ENCODE data around the gene PLPP3.

Gene PLPP3

DNA sequence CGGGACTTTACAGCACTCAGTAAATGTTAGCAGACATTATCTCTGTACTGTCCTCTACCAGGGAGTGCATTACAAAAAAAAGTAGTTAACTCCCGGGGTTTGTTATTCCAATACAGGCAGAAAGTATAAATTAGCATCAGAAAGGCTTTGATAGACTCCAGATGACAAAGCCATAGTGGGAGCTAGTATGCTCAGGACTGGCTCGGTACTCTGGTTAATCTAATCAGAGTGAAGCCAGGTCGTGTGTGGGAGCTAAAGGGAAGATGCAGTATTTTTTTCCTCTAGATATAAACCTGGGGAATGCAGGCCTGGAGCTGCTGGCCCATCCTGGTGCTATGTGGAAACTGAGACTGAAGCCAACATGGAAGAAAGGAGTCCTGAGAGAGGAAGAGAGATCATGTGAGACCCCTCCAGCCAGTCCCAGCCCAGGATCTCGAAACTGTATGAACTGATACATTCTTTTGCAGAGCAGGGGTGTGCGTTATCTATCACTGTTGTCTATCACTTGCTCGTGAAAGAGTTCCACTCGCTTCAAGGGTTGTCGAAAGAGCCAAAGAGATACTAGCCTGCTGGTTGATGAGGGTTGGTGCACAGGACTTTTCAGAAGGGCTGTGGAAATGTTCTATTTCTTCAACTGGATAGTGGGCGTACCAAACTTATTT lies 125.8 kb downstream of the PLPP3 start:
- CTCF ChIA-PET = no interaction called here
- POLR2A ChIA-PET = no interaction called here
- no peak for TF ChIP-seq L3MBTL2 (conservative IDR thresholded peaks at IDR 0.05)
- TF ChIP-seq NFRKB (IDR thresholded peaks at IDR 0.05) = no peak
- TF ChIP-seq ELF4 (IDR thresholded peaks at IDR 0.05) = no peak
- no peak for TF ChIP-seq ARNT (IDR thresholded peaks at IDR 0.05)
- no peak for TF ChIP-seq SP1 (IDR thresholded peaks at IDR 0.05)
- no peak for TF ChIP-seq LEF1 (IDR thresholded peaks at IDR 0.05; ENCODE audit: borderline replicate concordance)
- TF ChIP-seq ZNF384 (IDR thresholded peaks at IDR 0.05) = no peak
- no peak for TF ChIP-seq FOXK2 (IDR thresholded peaks at IDR 0.05)
- TF ChIP-seq HDGF (IDR thresholded peaks at IDR 0.05; ENCODE audit: borderline replicate concordance) = no peak
- no peak for TF ChIP-seq TARDBP (IDR thresholded peaks at IDR 0.05)
- TF ChIP-seq, protein P1, sequence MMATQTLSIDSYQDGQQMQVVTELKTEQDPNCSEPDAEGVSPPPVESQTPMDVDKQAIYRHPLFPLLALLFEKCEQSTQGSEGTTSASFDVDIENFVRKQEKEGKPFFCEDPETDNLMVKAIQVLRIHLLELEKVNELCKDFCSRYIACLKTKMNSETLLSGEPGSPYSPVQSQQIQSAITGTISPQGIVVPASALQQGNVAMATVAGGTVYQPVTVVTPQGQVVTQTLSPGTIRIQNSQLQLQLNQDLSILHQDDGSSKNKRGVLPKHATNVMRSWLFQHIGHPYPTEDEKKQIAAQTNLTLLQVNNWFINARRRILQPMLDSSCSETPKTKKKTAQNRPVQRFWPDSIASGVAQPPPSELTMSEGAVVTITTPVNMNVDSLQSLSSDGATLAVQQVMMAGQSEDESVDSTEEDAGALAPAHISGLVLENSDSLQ (IDR thresholded peaks at IDR 0.05) = no peak
- TF ChIP-seq CTBP1 (IDR thresholded peaks at IDR 0.05; ENCODE audit: borderline replicate concordance) = no peak
- no peak for TF ChIP-seq FOXM1 (IDR thresholded peaks at IDR 0.05; ENCODE audit: borderline replicate concordance)
- no peak for DNase-seq (ENCODE audit: extremely low spot score)

DNA sequence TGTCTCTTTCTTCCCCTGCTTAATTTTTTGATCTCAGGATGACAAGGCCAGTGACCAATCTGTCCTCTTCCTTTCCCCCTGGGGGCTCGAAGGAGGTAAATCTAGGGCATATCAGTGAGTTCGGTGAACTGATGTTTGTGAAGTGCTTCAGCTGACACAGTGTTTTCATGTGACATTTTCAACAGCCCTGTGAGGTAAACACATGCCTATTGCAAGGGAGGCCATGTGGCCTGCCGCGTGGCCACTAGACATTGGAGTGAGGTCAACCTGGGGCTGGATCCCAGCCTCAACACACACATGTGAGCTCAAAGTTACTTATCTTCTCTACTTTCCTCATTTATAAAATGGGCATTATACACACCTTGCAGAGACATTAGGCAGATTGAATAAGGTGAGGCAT lies 126.3 kb downstream of the PLPP3 start:
- CTCF ChIA-PET = no interaction called here
- no peak for DNase-seq (ENCODE audit: extremely low spot score)
- no peak for TF ChIP-seq ELF4 (IDR thresholded peaks at IDR 0.05)
- TF ChIP-seq NFRKB (IDR thresholded peaks at IDR 0.05) = no peak
- TF ChIP-seq FOXM1 (IDR thresholded peaks at IDR 0.05; ENCODE audit: borderline replicate concordance) = no peak
- TF ChIP-seq FOXK2 (IDR thresholded peaks at IDR 0.05) = no peak
- no peak for TF ChIP-seq SP1 (IDR thresholded peaks at IDR 0.05)
- TF ChIP-seq SUZ12 (IDR thresholded peaks at IDR 0.05) = no peak
- TF ChIP-seq LEF1 (IDR thresholded peaks at IDR 0.05; ENCODE audit: borderline replicate concordance) = no peak
- no peak for TF ChIP-seq BHLHE40 (IDR thresholded peaks at IDR 0.05; ENCODE audit: borderline replicate concordance)
- no peak for TF ChIP-seq L3MBTL2 (conservative IDR thresholded peaks at IDR 0.05)
- no peak for TF ChIP-seq ARNT (IDR thresholded peaks at IDR 0.05)
- no peak for TF ChIP-seq ZNF384 (IDR thresholded peaks at IDR 0.05)
- no peak for TF ChIP-seq CTBP1 (IDR thresholded peaks at IDR 0.05; ENCODE audit: borderline replicate concordance)
- no peak for TF ChIP-seq TARDBP (IDR thresholded peaks at IDR 0.05)
- POLR2A ChIA-PET = no interaction called here

DNA sequence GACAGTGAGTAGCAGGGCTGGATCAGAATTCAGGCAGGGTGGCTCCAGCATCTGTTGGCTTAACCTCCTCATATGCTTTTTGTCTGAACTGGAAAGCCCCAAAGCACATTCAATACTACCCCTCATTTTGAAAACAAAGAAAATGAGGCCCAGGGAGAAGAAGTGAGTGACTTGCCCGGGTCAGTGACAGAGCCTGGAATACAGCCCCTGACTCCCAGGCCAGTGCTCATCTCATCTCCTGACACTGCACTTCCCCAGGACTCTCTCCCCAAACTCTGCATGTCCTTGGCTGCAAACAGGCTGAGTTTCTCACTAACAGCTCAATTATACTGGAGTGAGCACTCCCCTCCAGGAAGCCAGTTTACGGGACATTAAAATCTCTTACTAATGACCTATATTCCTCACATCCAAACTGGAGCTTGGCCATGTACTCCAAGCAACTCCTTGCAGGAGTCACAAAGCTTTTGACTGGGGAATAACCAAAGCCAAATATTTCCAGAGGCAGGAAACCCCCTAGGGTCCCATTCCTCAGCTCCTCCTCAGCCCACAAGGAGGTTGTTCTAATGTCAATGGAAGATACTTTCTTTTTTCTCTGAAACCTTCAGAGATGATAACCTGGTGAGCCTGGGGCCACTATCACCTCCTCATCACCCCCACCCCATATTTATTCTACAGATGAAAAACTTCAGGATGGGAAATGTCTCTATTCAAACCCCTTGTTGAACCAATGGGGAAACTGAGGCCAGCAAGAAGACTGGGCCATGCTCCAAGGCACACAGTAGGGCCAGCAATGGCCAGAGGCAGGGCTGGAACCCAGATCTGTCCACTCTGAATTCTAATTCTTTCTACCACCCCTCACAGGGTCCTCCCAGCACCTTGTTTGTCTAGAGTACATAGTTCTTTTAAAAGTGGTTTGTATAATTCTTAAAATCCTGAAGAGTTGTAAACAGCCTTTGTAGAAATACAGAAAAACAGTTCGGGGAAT lies 127.0 kb downstream of the PLPP3 start:
- ChIA-PET POLR2A (no interaction called here), CTCF (interaction anchor here (0.7 kb wide), 1 partner anchor 585 kb away, joined by 3 read pairs; no protein-coding TSS in a partner anchor)
- no peak for TF ChIP-seq ZNF384 (IDR thresholded peaks at IDR 0.05)
- no peak for TF ChIP-seq SUZ12 (IDR thresholded peaks at IDR 0.05)
- no peak for TF ChIP-seq NFRKB (IDR thresholded peaks at IDR 0.05)
- no peak for TF ChIP-seq FOXM1 (IDR thresholded peaks at IDR 0.05; ENCODE audit: borderline replicate concordance)
- no peak for TF ChIP-seq FOXA1 (IDR thresholded peaks at IDR 0.05)
- TF ChIP-seq L3MBTL2 (conservative IDR thresholded peaks at IDR 0.05) = no peak
- TF ChIP-seq, protein P1 (IDR thresholded peaks at IDR 0.05) = peak; percentile 19; the same call in 1 of the 2 replicates
- TF ChIP-seq CTBP1 (IDR thresholded peaks at IDR 0.05; ENCODE audit: borderline replicate concordance) = no peak
- TF ChIP-seq TARDBP (IDR thresholded peaks at IDR 0.05) = no peak
- DNase-seq (ENCODE audit: extremely low spot score) = no peak

DNA sequence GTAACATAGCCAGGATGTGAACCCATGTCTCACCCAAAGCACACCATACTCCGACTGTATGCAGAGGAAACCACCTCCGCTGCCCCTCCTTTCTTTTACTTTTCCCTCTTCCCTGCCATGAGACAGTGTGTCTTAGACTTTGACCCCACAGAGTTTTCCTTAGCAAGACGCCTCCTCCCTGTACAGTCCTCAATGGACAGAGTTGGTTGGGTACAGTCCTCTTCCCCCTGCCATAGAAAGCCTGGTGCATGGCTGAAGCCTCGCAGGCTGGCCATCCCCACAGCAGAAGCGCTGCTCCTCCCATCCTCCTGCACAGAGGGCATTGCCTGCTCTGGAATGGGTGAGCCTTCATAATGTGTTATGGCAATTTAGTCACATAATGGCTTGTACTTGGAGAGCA lies 127.9 kb downstream of the PLPP3 start:
- ChIA-PET POLR2A (no interaction called here), CTCF (no interaction called here)
- TF ChIP-seq FOXA1 (IDR thresholded peaks at IDR 0.05) = no peak
- no peak for TF ChIP-seq ELF4 (IDR thresholded peaks at IDR 0.05)
- no peak for TF ChIP-seq ARNT (IDR thresholded peaks at IDR 0.05)
- no peak for TF ChIP-seq FOXM1 (IDR thresholded peaks at IDR 0.05; ENCODE audit: borderline replicate concordance)
- TF ChIP-seq LEF1 (IDR thresholded peaks at IDR 0.05; ENCODE audit: borderline replicate concordance) = no peak
- no peak for TF ChIP-seq HDGF (IDR thresholded peaks at IDR 0.05; ENCODE audit: borderline replicate concordance)
- TF ChIP-seq FOXK2 (IDR thresholded peaks at IDR 0.05) = no peak
- no peak for TF ChIP-seq ZNF384 (IDR thresholded peaks at IDR 0.05)
- TF ChIP-seq NFRKB (IDR thresholded peaks at IDR 0.05) = no peak
- no peak for TF ChIP-seq SP1 (IDR thresholded peaks at IDR 0.05)
- TF ChIP-seq SUZ12 (IDR thresholded peaks at IDR 0.05) = no peak
- no peak for TF ChIP-seq L3MBTL2 (conservative IDR thresholded peaks at IDR 0.05)
- no peak for TF ChIP-seq TARDBP (IDR thresholded peaks at IDR 0.05)
- no peak for TF ChIP-seq BHLHE40 (IDR thresholded peaks at IDR 0.05; ENCODE audit: borderline replicate concordance)
- TF ChIP-seq CTBP1 (IDR thresholded peaks at IDR 0.05; ENCODE audit: borderline replicate concordance) = no peak
- DNase-seq (ENCODE audit: extremely low spot score) = no peak

DNA sequence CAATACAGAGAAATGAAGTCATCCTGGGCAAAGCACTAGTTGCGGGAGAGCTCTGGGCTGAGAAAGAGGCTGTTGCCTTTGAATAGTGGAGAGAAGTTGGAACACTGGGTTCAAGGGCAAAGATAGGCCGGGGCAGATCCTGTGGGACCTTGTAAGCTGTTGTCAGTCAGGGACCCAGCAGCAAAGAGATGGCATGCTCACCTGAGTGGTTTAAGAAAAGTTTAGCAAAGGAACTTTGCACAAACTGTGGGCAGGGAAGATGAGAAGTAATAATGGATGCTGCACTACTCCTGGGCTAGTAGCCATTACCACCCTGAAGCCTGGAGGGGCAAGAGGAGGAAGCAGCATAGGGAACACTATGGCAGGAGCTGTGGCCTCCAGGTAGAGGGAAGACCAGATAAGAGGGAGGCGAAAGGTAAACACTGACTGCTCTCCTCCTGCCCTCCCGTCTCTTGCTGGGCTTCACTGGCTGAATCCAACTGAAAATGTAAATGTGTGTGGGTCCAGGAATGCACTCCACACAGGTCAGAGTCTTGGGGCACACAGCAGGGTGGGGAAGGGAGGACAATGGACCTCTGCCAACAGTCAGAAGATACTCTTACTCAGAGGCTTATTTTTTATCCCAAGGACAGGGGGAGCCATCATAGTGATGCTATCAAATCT lies 129.2 kb downstream of the PLPP3 start:
- POLR2A ChIA-PET = no interaction called here
- TF ChIP-seq LEF1 (IDR thresholded peaks at IDR 0.05; ENCODE audit: borderline replicate concordance) = no peak
- TF ChIP-seq ELF4 (IDR thresholded peaks at IDR 0.05) = no peak
- no peak for TF ChIP-seq HDGF (IDR thresholded peaks at IDR 0.05; ENCODE audit: borderline replicate concordance)
- no peak for TF ChIP-seq FOXM1 (IDR thresholded peaks at IDR 0.05; ENCODE audit: borderline replicate concordance)
- no peak for TF ChIP-seq SP1 (IDR thresholded peaks at IDR 0.05)
- no peak for TF ChIP-seq FOXA1 (IDR thresholded peaks at IDR 0.05)
- TF ChIP-seq L3MBTL2 (conservative IDR thresholded peaks at IDR 0.05) = no peak
- TF ChIP-seq SUZ12 (IDR thresholded peaks at IDR 0.05) = no peak
- CTCF ChIA-PET = no interaction called here
- DNase-seq (ENCODE audit: extremely low spot score) = no peak

Measured in HEK293T (cell line).